ENCODE data around the gene RAD51B. TPM values are rescaled to one million over a fixed set of nuclear protein-coding genes. Genes with fewer than 3 reads are reported as not detected.
A peak's percentile ranks its signal among the peaks of the same experiment; 100 is the strongest.

RAD51B gene
- total RNA-seq, 1 experiment from 2014 or later: 23.3 TPM

- ChIA-PET POLR2A (ENCODE audit: low non-redundant PET) (interaction anchor here (0.7 to 1.1 kb wide), 3 partner anchors 8 to 124 kb away, joined by 3 to 5 read pairs (median 4); partner anchors contain the start of gene ZFP36L1), CTCF (interaction anchor here (1.0 kb wide), 1 partner anchor 14 kb away, joined by 5 read pairs; no protein-coding TSS in a partner anchor)
- DNase-seq (ENCODE audit: low spot score): peak; percentile 89
- H3K4me3 ChIP-seq (ENCODE audit: low read depth, low read length, poor library complexity, severe bottlenecking): no peak overlapping the region
- no peaks in the 10 kb centered on the region for H3K27me3 ChIP-seq (replicated peaks; ENCODE audit: insufficient read depth, low read depth, low read length, poor library complexity)
- H3K9me3 ChIP-seq (ENCODE audit: low read depth, low read length, poor library complexity, severe bottlenecking): no peaks in the 10 kb centered on the region
- BruUV-seq (replicated peaks): no TSS peak
- intact Hi-C loops (cut with micrococcal nuclease; ENCODE audit: unreplicated experiment): no loop called here
- peak overlapping the region; percentile 84 for H3K27ac ChIP-seq (ENCODE audit: low read depth, low read length, poor library complexity, severe bottlenecking)
- TF ChIP-seq CTCF (conservative IDR thresholded peaks at IDR 0.05; ENCODE audit: low read depth, low read length): no peak
- no peak for TF ChIP-seq EZH2 (IDR thresholded peaks at IDR 0.05; ENCODE audit: borderline replicate concordance, low read depth, low read length, poor library complexity, severe bottlenecking)
- peaks cover 49% of the 10 kb centered on the region for H3K4me1 ChIP-seq (ENCODE audit: insufficient read depth, low read length, poor library complexity, severe bottlenecking)
- H3K36me3 ChIP-seq (ENCODE audit: insufficient read depth, low read length, poor library complexity, severe bottlenecking): no peaks in the 10 kb centered on the region
Observed at GRCh38 chr14:68669111-68669511, 849.5 kb downstream of the RAD51B start.

GRCh38 chr14:68669603-68670358 is 850.2 kb downstream of the RAD51B start:
- TF ChIP-seq EZH2 (IDR thresholded peaks at IDR 0.05; ENCODE audit: borderline replicate concordance, low read depth, low read length, poor library complexity, severe bottlenecking) (no peak), CTCF (conservative IDR thresholded peaks at IDR 0.05; ENCODE audit: low read depth, low read length) (no peak)
- BruUV-seq (replicated peaks): no TSS peak
- H3K9me3 ChIP-seq (ENCODE audit: low read depth, low read length, poor library complexity, severe bottlenecking): no peaks in the 10 kb centered on the region
- intact Hi-C loops (cut with micrococcal nuclease; ENCODE audit: unreplicated experiment): no loop called here
- no peak for DNase-seq (ENCODE audit: low spot score)
- CTCF ChIA-PET: interaction anchor here (1.0 kb wide), 1 partner anchor 13 kb away, joined by 5 read pairs; no protein-coding TSS in a partner anchor
- POLR2A ChIA-PET (ENCODE audit: low non-redundant PET): interaction anchor here (0.7 to 1.1 kb wide), 2 partner anchors 13 to 123 kb away, joined by 4 to 5 read pairs; partner anchors contain the start of gene ZFP36L1
- no peaks in the 10 kb centered on the region for H3K27me3 ChIP-seq (replicated peaks; ENCODE audit: insufficient read depth, low read depth, low read length, poor library complexity)
- H3K4me3 ChIP-seq (ENCODE audit: low read depth, low read length, poor library complexity, severe bottlenecking): no peak overlapping the region
- no peaks in the 10 kb centered on the region for H3K36me3 ChIP-seq (ENCODE audit: insufficient read depth, low read length, poor library complexity, severe bottlenecking)
- peaks cover 49% of the 10 kb centered on the region for H3K4me1 ChIP-seq (ENCODE audit: insufficient read depth, low read length, poor library complexity, severe bottlenecking)
- peak overlapping the region; percentile 84 for H3K27ac ChIP-seq (ENCODE audit: low read depth, low read length, poor library complexity, severe bottlenecking)

GRCh38 chr14:68670359-68670715 is 850.8 kb downstream of the RAD51B start:
- TF ChIP-seq CTCF (conservative IDR thresholded peaks at IDR 0.05; ENCODE audit: low read depth, low read length): no peak
- TF ChIP-seq EZH2 (IDR thresholded peaks at IDR 0.05; ENCODE audit: borderline replicate concordance, low read depth, low read length, poor library complexity, severe bottlenecking): no peak
- DNase-seq (ENCODE audit: low spot score): no peak
- intact Hi-C loops (cut with micrococcal nuclease; ENCODE audit: unreplicated experiment): no loop called here
- no TSS peak for BruUV-seq (replicated peaks)
- Histone ChIP-seq H3K27ac (ENCODE audit: low read depth, low read length, poor library complexity, severe bottlenecking) (peak overlapping the region; percentile 84), H3K4me3 (ENCODE audit: low read depth, low read length, poor library complexity, severe bottlenecking) (no peak overlapping the region), H3K27me3 (replicated peaks; ENCODE audit: insufficient read depth, low read depth, low read length, poor library complexity) (no peaks in the 10 kb centered on the region), H3K4me1 (ENCODE audit: insufficient read depth, low read length, poor library complexity, severe bottlenecking) (peaks cover 49% of the 10 kb centered on the region), H3K36me3 (ENCODE audit: insufficient read depth, low read length, poor library complexity, severe bottlenecking) (no peaks in the 10 kb centered on the region), H3K9me3 (ENCODE audit: low read depth, low read length, poor library complexity, severe bottlenecking) (no peaks in the 10 kb centered on the region)
- POLR2A ChIA-PET (ENCODE audit: low non-redundant PET): no interaction called here
- CTCF ChIA-PET: no interaction called here

Data from A673 (cell line).